NB4 (cell line): Measurements from ENCODE around the gene ALPK3.

Experiments
- POLR2A ChIP-seq: IDR thresholded peaks from 2 replicates; pipeline ENCODE4 v1.6.1; 2011; ENCODE audit warnings: mild to moderate bottlenecking; ENCODE audit not compliant: insufficient read length; ENCODE audit errors: extremely low read depth
- TF ChIP-seq, protein P1 (sequence below): IDR thresholded peaks from one replicate; pipeline ENCODE4 v1.5.1; 2012; ENCODE audit warnings: low read depth, low read length

DNA sequence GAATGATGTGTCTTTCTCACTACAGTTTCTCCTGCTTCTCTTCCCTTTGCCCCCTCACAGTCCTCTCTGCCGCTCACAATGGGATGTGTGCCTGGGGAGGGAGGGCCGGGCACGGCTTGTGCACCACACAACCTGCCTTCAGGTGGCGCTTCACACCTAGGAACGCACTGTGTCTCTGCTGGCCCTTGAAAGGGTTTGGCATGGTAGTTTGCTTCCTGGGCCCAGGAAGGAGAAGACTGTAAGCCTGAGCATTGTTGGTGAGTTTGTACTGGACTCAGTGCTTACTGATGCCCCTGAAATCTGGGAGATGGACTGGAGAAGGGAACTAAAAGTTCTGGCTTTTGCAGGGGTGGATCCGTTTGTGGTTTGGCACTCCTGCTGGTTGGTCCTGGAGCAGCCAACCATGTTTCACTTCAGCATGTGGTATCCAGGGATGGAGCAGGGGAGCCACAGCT is 9.2 kb downstream of the ALPK3 start:
- TF ChIP-seq, protein P1, sequence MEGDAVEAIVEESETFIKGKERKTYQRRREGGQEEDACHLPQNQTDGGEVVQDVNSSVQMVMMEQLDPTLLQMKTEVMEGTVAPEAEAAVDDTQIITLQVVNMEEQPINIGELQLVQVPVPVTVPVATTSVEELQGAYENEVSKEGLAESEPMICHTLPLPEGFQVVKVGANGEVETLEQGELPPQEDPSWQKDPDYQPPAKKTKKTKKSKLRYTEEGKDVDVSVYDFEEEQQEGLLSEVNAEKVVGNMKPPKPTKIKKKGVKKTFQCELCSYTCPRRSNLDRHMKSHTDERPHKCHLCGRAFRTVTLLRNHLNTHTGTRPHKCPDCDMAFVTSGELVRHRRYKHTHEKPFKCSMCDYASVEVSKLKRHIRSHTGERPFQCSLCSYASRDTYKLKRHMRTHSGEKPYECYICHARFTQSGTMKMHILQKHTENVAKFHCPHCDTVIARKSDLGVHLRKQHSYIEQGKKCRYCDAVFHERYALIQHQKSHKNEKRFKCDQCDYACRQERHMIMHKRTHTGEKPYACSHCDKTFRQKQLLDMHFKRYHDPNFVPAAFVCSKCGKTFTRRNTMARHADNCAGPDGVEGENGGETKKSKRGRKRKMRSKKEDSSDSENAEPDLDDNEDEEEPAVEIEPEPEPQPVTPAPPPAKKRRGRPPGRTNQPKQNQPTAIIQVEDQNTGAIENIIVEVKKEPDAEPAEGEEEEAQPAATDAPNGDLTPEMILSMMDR, result peak; percentile 41
- no peak for TF ChIP-seq POLR2A
